ENCODE results near the gene GAGE12G.
"Not testable (repeated sequence)": the region's sequence is repeated elsewhere in the genome, so short reads cannot be mapped to it uniquely, and the experiment has no call there.

DNA sequence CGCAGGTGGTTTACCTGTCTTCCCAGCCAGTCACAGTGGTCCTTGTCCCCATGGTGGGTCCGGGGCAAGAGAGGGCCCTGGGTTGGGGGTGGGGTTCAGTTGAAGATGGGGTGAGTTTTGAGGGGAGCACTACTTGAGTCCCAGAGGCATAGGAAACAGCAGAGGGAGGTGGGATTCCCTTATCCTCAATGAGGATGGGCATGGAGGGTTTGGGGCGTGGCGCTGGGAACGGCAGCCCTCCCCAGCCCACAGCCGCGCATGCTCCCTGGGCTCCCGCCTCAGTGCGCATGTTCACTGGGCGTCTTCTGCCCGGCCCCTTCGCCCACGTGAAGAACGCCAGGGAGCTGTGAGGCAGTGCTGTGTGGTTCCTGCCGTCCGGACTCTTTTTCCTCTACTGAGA is 38.3 kb upstream of the GAGE12G start, which contains the start of gene GAGE12C:
- TF ChIP-seq, protein P1, sequence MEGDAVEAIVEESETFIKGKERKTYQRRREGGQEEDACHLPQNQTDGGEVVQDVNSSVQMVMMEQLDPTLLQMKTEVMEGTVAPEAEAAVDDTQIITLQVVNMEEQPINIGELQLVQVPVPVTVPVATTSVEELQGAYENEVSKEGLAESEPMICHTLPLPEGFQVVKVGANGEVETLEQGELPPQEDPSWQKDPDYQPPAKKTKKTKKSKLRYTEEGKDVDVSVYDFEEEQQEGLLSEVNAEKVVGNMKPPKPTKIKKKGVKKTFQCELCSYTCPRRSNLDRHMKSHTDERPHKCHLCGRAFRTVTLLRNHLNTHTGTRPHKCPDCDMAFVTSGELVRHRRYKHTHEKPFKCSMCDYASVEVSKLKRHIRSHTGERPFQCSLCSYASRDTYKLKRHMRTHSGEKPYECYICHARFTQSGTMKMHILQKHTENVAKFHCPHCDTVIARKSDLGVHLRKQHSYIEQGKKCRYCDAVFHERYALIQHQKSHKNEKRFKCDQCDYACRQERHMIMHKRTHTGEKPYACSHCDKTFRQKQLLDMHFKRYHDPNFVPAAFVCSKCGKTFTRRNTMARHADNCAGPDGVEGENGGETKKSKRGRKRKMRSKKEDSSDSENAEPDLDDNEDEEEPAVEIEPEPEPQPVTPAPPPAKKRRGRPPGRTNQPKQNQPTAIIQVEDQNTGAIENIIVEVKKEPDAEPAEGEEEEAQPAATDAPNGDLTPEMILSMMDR (IDR thresholded peaks at IDR 0.05), result not testable (repeated sequence)
- TF ChIP-seq TAF1 (IDR thresholded peaks at IDR 0.05; ENCODE audit: borderline replicate concordance, low read depth, low read length); RAD21 (IDR thresholded peaks at IDR 0.05; ENCODE audit: low read length); NRF1 (IDR thresholded peaks at IDR 0.05; ENCODE audit: low read depth, low read length); FOSL2 (IDR thresholded peaks at IDR 0.05; ENCODE audit: borderline replicate concordance, low read depth); POLR2AphosphoS5 (IDR thresholded peaks at IDR 0.05; ENCODE audit: low read depth, low read length); EP300 (IDR thresholded peaks at IDR 0.05; ENCODE audit: borderline replicate concordance in 1 of 2, low read depth in 1 of 2, low read length in 1 of 2); SMC3 (IDR thresholded peaks at IDR 0.05; ENCODE audit: low read depth, low read length); EZH2phosphoT487 (IDR thresholded peaks at IDR 0.05; ENCODE audit: borderline replicate concordance, low read depth); MXI1 (IDR thresholded peaks at IDR 0.05; ENCODE audit: low read depth, low read length): not testable (repeated sequence)
- TF ChIP-seq, protein P2, sequence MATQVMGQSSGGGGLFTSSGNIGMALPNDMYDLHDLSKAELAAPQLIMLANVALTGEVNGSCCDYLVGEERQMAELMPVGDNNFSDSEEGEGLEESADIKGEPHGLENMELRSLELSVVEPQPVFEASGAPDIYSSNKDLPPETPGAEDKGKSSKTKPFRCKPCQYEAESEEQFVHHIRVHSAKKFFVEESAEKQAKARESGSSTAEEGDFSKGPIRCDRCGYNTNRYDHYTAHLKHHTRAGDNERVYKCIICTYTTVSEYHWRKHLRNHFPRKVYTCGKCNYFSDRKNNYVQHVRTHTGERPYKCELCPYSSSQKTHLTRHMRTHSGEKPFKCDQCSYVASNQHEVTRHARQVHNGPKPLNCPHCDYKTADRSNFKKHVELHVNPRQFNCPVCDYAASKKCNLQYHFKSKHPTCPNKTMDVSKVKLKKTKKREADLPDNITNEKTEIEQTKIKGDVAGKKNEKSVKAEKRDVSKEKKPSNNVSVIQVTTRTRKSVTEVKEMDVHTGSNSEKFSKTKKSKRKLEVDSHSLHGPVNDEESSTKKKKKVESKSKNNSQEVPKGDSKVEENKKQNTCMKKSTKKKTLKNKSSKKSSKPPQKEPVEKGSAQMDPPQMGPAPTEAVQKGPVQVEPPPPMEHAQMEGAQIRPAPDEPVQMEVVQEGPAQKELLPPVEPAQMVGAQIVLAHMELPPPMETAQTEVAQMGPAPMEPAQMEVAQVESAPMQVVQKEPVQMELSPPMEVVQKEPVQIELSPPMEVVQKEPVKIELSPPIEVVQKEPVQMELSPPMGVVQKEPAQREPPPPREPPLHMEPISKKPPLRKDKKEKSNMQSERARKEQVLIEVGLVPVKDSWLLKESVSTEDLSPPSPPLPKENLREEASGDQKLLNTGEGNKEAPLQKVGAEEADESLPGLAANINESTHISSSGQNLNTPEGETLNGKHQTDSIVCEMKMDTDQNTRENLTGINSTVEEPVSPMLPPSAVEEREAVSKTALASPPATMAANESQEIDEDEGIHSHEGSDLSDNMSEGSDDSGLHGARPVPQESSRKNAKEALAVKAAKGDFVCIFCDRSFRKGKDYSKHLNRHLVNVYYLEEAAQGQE (IDR thresholded peaks at IDR 0.05; ENCODE audit: low read depth, low read length), result not testable (repeated sequence)
- TF ChIP-seq, protein P3, sequence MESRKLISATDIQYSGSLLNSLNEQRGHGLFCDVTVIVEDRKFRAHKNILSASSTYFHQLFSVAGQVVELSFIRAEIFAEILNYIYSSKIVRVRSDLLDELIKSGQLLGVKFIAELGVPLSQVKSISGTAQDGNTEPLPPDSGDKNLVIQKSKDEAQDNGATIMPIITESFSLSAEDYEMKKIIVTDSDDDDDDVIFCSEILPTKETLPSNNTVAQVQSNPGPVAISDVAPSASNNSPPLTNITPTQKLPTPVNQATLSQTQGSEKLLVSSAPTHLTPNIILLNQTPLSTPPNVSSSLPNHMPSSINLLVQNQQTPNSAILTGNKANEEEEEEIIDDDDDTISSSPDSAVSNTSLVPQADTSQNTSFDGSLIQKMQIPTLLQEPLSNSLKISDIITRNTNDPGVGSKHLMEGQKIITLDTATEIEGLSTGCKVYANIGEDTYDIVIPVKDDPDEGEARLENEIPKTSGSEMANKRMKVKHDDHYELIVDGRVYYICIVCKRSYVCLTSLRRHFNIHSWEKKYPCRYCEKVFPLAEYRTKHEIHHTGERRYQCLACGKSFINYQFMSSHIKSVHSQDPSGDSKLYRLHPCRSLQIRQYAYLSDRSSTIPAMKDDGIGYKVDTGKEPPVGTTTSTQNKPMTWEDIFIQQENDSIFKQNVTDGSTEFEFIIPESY (IDR thresholded peaks at IDR 0.05; ENCODE audit: borderline replicate concordance, low read depth), result not testable (repeated sequence)
- TF ChIP-seq, protein P4, sequence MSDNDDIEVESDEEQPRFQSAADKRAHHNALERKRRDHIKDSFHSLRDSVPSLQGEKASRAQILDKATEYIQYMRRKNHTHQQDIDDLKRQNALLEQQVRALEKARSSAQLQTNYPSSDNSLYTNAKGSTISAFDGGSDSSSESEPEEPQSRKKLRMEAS (IDR thresholded peaks at IDR 0.05; ENCODE audit: low read depth), result not testable (repeated sequence)
- TF ChIP-seq, protein P5, sequence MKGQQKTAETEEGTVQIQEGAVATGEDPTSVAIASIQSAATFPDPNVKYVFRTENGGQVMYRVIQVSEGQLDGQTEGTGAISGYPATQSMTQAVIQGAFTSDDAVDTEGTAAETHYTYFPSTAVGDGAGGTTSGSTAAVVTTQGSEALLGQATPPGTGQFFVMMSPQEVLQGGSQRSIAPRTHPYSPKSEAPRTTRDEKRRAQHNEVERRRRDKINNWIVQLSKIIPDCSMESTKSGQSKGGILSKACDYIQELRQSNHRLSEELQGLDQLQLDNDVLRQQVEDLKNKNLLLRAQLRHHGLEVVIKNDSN (IDR thresholded peaks at IDR 0.05; ENCODE audit: borderline replicate concordance, low read depth), result not testable (repeated sequence)

All from SK-N-SH (cell line).